H1 (cell line): ENCODE data around the gene ZNF282. TPM values are rescaled to one million over a fixed set of nuclear protein-coding genes. Genes with fewer than 3 reads are reported as not detected.
A peak's percentile ranks its signal among the peaks of the same experiment; 100 is the strongest.

Source experiments
- CTCF ChIA-PET: fragments of 300-600 bp; sonication (Branson Sonifier 250); formaldehyde crosslinking; loops from one replicate; lab custom pipeline; 2021; ENCODE audit not compliant: partially characterized antibody; lab: Charles Lee
- POLR2A ChIA-PET: fragments of 300-600 bp; sonication (Branson Sonifier 250); formaldehyde crosslinking; loops from one replicate; lab custom pipeline; 2021; ENCODE audit warnings: inconsistent platforms; ENCODE audit not compliant: partially characterized antibody; lab: Charles Lee
- DNase-seq, 2 experiments: peaks; one replicate each; pipeline versions ENCODE4 v3.0.0 to v3.0.0-alpha.2; 2010 to 2022; ENCODE audit warnings: low spot score in 2 of 2, low read depth in 1 of 2, mixed read lengths in 1 of 2
- FAIRE-seq: peaks from 2 replicates; lab custom pipeline; 2011; peaks lifted over from hg19 to GRCh38; lab: Jason Lieb, UNC
- H2AFZ ChIP-seq: 2 replicates; pipeline ENCODE4 v1.8.1; 2012; ENCODE audit warnings: low read length, inconsistent platforms
- H2AK5ac ChIP-seq: 2 replicates; pipeline ENCODE4 v1.6.1; 2013; ENCODE audit warnings: low read depth, low read length
- H2BK120ac ChIP-seq: replicated peaks from 2 replicates; pipeline ENCODE3; 2013; ENCODE audit warnings: low read depth, low read length, inconsistent platforms
- H2BK12ac ChIP-seq: 2 replicates; pipeline ENCODE4 v1.6.1; 2013; ENCODE audit warnings: low read depth, low read length
- H2BK15ac ChIP-seq: 2 replicates; pipeline ENCODE4 v1.6.1; 2013; ENCODE audit warnings: low read length
- H2BK20ac ChIP-seq: 2 replicates; pipeline ENCODE4 v1.6.1; 2013; ENCODE audit warnings: low read length
- H2BK5ac ChIP-seq: 2 replicates; pipeline ENCODE4 v1.6.1; 2013; ENCODE audit warnings: low read depth, low read length
- H3K14ac ChIP-seq: 2 replicates; pipeline ENCODE4 v1.6.1; 2013; ENCODE audit warnings: inconsistent platforms; ENCODE audit not compliant: insufficient read length
- H3K18ac ChIP-seq: 2 replicates; pipeline ENCODE4 v1.6.1; 2013; ENCODE audit warnings: low read length; ENCODE audit errors: extremely low read depth
- H3K23ac ChIP-seq: 2 replicates; pipeline ENCODE4 v1.6.1; 2013; ENCODE audit warnings: inconsistent platforms; ENCODE audit not compliant: insufficient read length
- H3K23me2 ChIP-seq: 2 replicates; pipeline ENCODE4 v1.6.1; 2013; ENCODE audit warnings: low read depth, low read length
- H3K27ac ChIP-seq: 2 replicates; pipeline ENCODE4 v1.6.1; 2011; ENCODE audit warnings: low read depth, low read length, inconsistent platforms
- H3K27me3 ChIP-seq, 4 experiments: replicated peaks in 1 of 4; 1 replicate in 1 of 4; 2 replicates in 3 of 4; pipeline versions ENCODE4 v1.6.1 to v1.8.1; 2011 to 2013; ENCODE audit warnings: low read length in 3 of 4, mild to moderate bottlenecking in 3 of 4, inconsistent platforms in 2 of 4, mixed read lengths in 2 of 4, moderate library complexity in 1 of 4; ENCODE audit not compliant: control insufficient read depth in 3 of 4, insufficient read depth in 3 of 4; ENCODE audit errors: extremely low read depth in 1 of 4
- H3K36me3 ChIP-seq, 4 experiments: 2 replicates each; pipeline versions ENCODE4 v1.6.1 to v1.8.1; 2011 to 2013; ENCODE audit warnings: mild to moderate bottlenecking in 4 of 4, low read length in 3 of 4, moderate library complexity in 2 of 4, control low read depth in 1 of 4, inconsistent platforms in 1 of 4; ENCODE audit not compliant: insufficient read depth in 4 of 4, control insufficient read depth in 2 of 4
- H3K4ac ChIP-seq: replicated peaks from 2 replicates; pipeline ENCODE3; 2013; ENCODE audit warnings: low read length, low read depth, mixed read lengths, inconsistent platforms; ENCODE audit not compliant: insufficient read length
- H3K4me1 ChIP-seq, 4 experiments: replicated peaks in 1 of 4; 1 replicate in 1 of 4; 2 replicates in 3 of 4; pipeline versions ENCODE4 v1.6.1 to v1.8.1; 2011 to 2013; ENCODE audit warnings: low read length in 3 of 4, inconsistent platforms in 2 of 4, mixed read lengths in 1 of 4; ENCODE audit not compliant: insufficient read depth in 4 of 4, control insufficient read depth in 3 of 4
- H3K4me2 ChIP-seq, 2 experiments: 2 replicates each; pipeline versions ENCODE4 v1.6.1 to v1.8.1; 2011 to 2013; ENCODE audit warnings: low read depth in 2 of 2, low read length in 2 of 2, control low read depth in 1 of 2, inconsistent platforms in 1 of 2, mild to moderate bottlenecking in 1 of 2; ENCODE audit not compliant: insufficient read depth in 1 of 2
- H3K4me3 ChIP-seq, 4 experiments: fragments of 200-600, 300-600 bp in 1 of 4; sonication (generic), shearing (Covaris generic), sonication (Bioruptor Twin) in 1 of 4; 2 replicates each; pipeline versions ENCODE4 v1.5.1 to v1.8.1; 2011 to 2016; ENCODE audit warnings: low read length in 4 of 4, low read depth in 3 of 4, control low read depth in 2 of 4, inconsistent platforms in 2 of 4, mild to moderate bottlenecking in 2 of 4, mixed read lengths in 1 of 4, moderate library complexity in 1 of 4; ENCODE audit not compliant: insufficient read depth in 2 of 4; ENCODE audit errors: extremely low read depth in 1 of 4
- H3K56ac ChIP-seq: replicated peaks from 2 replicates; pipeline ENCODE3; 2013; ENCODE audit warnings: low read depth, mild to moderate bottlenecking, mixed read lengths, low read length, inconsistent platforms; ENCODE audit not compliant: insufficient read length
- H3K79me1 ChIP-seq: 2 replicates; pipeline ENCODE4 v1.6.1; 2013; ENCODE audit warnings: low read depth, low read length, control low read depth
- H3K79me2 ChIP-seq, 2 experiments: 2 replicates each; pipeline versions ENCODE4 v1.6.1 to v1.8.1; 2012 to 2013; ENCODE audit warnings: low read length in 2 of 2, mild to moderate bottlenecking in 2 of 2, inconsistent platforms in 1 of 2; ENCODE audit not compliant: insufficient read depth in 2 of 2, control insufficient read depth in 1 of 2
- H3K9ac ChIP-seq, 4 experiments: replicated peaks in 1 of 4; 1 replicate in 1 of 4; 2 replicates in 3 of 4; pipeline versions ENCODE4 v1.6.1 to v1.8.1; 2011 to 2013; ENCODE audit warnings: low read depth in 3 of 4, low read length in 3 of 4, control low read depth in 2 of 4, mild to moderate bottlenecking in 2 of 4, moderate library complexity in 2 of 4, inconsistent platforms in 1 of 4; ENCODE audit errors: extremely low read depth in 1 of 4
- H3K9me3 ChIP-seq, 2 experiments: 2 replicates each; pipeline versions ENCODE4 v1.6.1 to v1.8.1; 2012 to 2013; ENCODE audit warnings: mild to moderate bottlenecking in 2 of 2, moderate library complexity in 2 of 2, control low read depth in 1 of 2, inconsistent platforms in 1 of 2, low read depth in 1 of 2, low read length in 1 of 2, mixed read lengths in 1 of 2; ENCODE audit not compliant: insufficient read depth in 2 of 2
- H4K20me1 ChIP-seq, 2 experiments: replicated peaks in 1 of 2; 2 replicates each; pipeline versions ENCODE3 to v1.8.1; 2011 to 2013; ENCODE audit warnings: inconsistent platforms in 2 of 2, low read length in 2 of 2, mild to moderate bottlenecking in 1 of 2; ENCODE audit not compliant: insufficient read depth in 2 of 2, control insufficient read depth in 1 of 2
- H4K5ac ChIP-seq: 2 replicates; pipeline ENCODE4 v1.6.1; 2013; ENCODE audit warnings: low read length, low read depth, mixed read lengths, inconsistent platforms; ENCODE audit not compliant: insufficient read length
- H4K8ac ChIP-seq: 2 replicates; pipeline ENCODE4 v1.8.0; 2013; ENCODE audit warnings: mild to moderate bottlenecking, moderate library complexity, low read length, inconsistent platforms; ENCODE audit not compliant: insufficient read depth; ENCODE audit errors: extremely low read depth
- H4K91ac ChIP-seq: replicated peaks from 2 replicates; pipeline ENCODE3; 2013; ENCODE audit warnings: low read length, mixed read lengths, inconsistent platforms; ENCODE audit not compliant: insufficient read length
- BRCA1 ChIP-seq: IDR thresholded peaks from 2 replicates; pipeline ENCODE4 v1.6.1; 2012; ENCODE audit warnings: low read depth, low read length, improper control_type of control experiment
- EGR1 ChIP-seq: IDR thresholded peaks from 2 replicates; pipeline ENCODE4 v1.6.1; 2011; ENCODE audit warnings: low read depth, low read length, borderline replicate concordance
- GABPA ChIP-seq: IDR thresholded peaks from 2 replicates; pipeline ENCODE4 v1.6.1; 2011; ENCODE audit warnings: mild to moderate bottlenecking, low read length, moderate library complexity, borderline replicate concordance; ENCODE audit not compliant: insufficient read depth
- HDAC2 ChIP-seq, 2 experiments: fragments of 300-600 bp in 1 of 2; sonication (generic) in 1 of 2; IDR thresholded peaks; 2 replicates each; pipeline ENCODE4 v1.6.1; 2011 to 2012; ENCODE audit warnings: low read depth in 2 of 2, low read length in 2 of 2, mild to moderate bottlenecking in 2 of 2, moderate library complexity in 2 of 2, borderline replicate concordance in 1 of 2, inconsistent platforms in 1 of 2
- KDM1A ChIP-seq: fragments of 200-600, 300-600 bp; sonication (generic); IDR thresholded peaks from 2 replicates; pipeline ENCODE4 v1.7.1; 2016; ENCODE audit warnings: mild to moderate bottlenecking, low read length, borderline replicate concordance
- NRF1 ChIP-seq: IDR thresholded peaks from 2 replicates; pipeline ENCODE4 v1.6.1; 2011; ENCODE audit warnings: mild to moderate bottlenecking, low read depth, low read length, improper control_type of control experiment
- PHF8 ChIP-seq: fragments of 200-600 bp; sonication (generic); conservative IDR thresholded peaks from 2 replicates; pipeline ENCODE4 v1.7.1; 2012; ENCODE audit warnings: low read depth, mild to moderate bottlenecking, inconsistent platforms, low read length, moderate library complexity
- WGBS, 2 experiments: shearing (Covaris generic) in 1 of 2; methylation state at CpG; one replicate each; pipeline versions ENCODE4 v1.1.6 to v1.1.7; 2013 to 2015; ENCODE audit warnings: low lambda C conversion rate in 2 of 2, mixed read lengths in 2 of 2, inconsistent platforms in 1 of 2, low coverage in 1 of 2, missing lambda C conversion rate in 1 of 2; ENCODE audit not compliant: insufficient replicate concordance in 2 of 2, insufficient coverage in 1 of 2, insufficient read length in 1 of 2; ENCODE audit errors: extremely low coverage in 1 of 2, missing lambda C conversion rate in 1 of 2; 5-methylcytosine and 5-hydroxymethylcytosine counted together
- polyA plus RNA-seq, 7 experiments: library from polyadenylated mRNA; depleted of rRNA in 3 of 7; stranded (reverse) in 5 of 7; unstranded in 2 of 7; fragments of >200 nt in 5 of 7; fragments of 200-250 nt in 2 of 7; gene quantifications; 1 replicate in 5 of 7; 2 replicates in 1 of 7; 4 replicates in 1 of 7; pipeline versions ENCODE4 v1.2.1 to v1.2.3, GENCODE V29; 2011 to 2013; ENCODE audit warnings: missing spikeins in 2 of 7, mixed read lengths in 2 of 7
- total RNA-seq: library from RNA; stranded (reverse); fragmentation: NEBNext Ultra II Directional; extraction: Animal tissue kit (Norgen Biotek cat#: 25700); gene quantifications from 2 replicates; pipeline ENCODE4 v1.2.1, GENCODE V29; 2021
- TF ChIP-seq, protein P1 (sequence below): IDR thresholded peaks from 2 replicates; pipeline ENCODE4 v1.6.1; 2012; ENCODE audit warnings: low read length, inconsistent platforms
- TF ChIP-seq, protein P2 (sequence below), 3 experiments: IDR thresholded peaks; 1 replicate in 2 of 3; 2 replicates in 1 of 3; pipeline versions ENCODE4 v1.5.1 to v1.6.1; 2011; ENCODE audit warnings: low read length in 3 of 3, mild to moderate bottlenecking in 3 of 3, inconsistent platforms in 2 of 3, low read depth in 1 of 3, moderate library complexity in 1 of 3; ENCODE audit not compliant: insufficient read depth in 1 of 3; ENCODE audit errors: control extremely low read depth in 1 of 3

ZNF282 gene
- total and polyA plus RNA-seq, 2 of the 8 experiments (the other 6 are each of a cell fraction or from before 2014, with no cell fraction given), result 16.9 to 36.3 TPM

DNA sequence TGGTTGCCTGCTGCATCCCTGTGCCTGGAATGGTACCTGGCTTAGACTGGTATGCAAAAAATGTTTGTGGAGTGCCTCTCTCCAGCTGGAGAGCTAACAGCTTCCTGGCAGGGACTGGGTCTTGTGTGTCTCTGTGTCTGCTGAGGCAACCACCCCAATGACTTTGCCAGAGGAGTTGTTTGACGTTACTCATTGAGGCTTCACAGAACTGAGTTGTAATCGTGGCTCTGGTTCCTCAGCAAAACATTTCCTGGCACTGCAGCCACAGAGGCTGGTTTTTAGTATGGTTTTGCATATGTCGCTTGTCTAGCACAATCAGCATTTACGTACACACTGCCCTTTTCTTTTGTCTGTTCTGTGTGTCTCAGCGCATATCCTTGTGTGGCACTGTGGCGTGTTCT is 7.5 kb downstream of the ZNF282 start:
- H3K4me2 ChIP-seq, result no peak overlapping the region
- H3K23me2 ChIP-seq, result no peaks in the 10 kb centered on the region
- H3K36me3 ChIP-seq, result peaks cover 39 to 76% (median 62%) of the 10 kb centered on the region in 4 experiments
- H4K5ac ChIP-seq, result no peak overlapping the region
- H3K56ac ChIP-seq, result no peak overlapping the region
- H3K18ac ChIP-seq, result no peak overlapping the region
- H3K27ac ChIP-seq, result no peak overlapping the region
- H3K23ac ChIP-seq, result no peak overlapping the region
- H3K4me3 ChIP-seq, result no peak overlapping the region
- ChIA-PET CTCF (no interaction called here), POLR2A (interaction anchor here (1.7 to 1.9 kb wide), 2 partner anchors 12 kb away, joined by 5 read pairs; no protein-coding TSS in a partner anchor)
- no peak overlapping the region for H2BK20ac ChIP-seq
- DNase-seq, result no peak
- no peaks in the 10 kb centered on the region for H3K27me3 ChIP-seq
- no peak overlapping the region for H2AK5ac ChIP-seq
- H2AFZ ChIP-seq, result no peak overlapping the region
- no peak overlapping the region for H3K14ac ChIP-seq
- peaks cover 5 to 10% of the 10 kb centered on the region in 2 experiments for H4K20me1 ChIP-seq
- no peak overlapping the region for H2BK5ac ChIP-seq
- 95% methylated on average over 6 of the region's 6 CpGs; no CpG with 5 or more reads in 1 of the 2 experiments for WGBS, 2 experiments
- 0 out of 7 replicates have a peak overlapping the region, but pooled peaks of 1 of the 4 experiments have one; percentile 21 for H3K9ac ChIP-seq
- FAIRE-seq, result no peak
- peaks cover 9% of the 10 kb centered on the region for H3K79me1 ChIP-seq
- no peak overlapping the region for H2BK15ac ChIP-seq
- H3K4me1 ChIP-seq, result peaks cover 0 to 9% (median 2%) of the 10 kb centered on the region in 4 experiments; a peak in 5 of 7 replicates
- no peak overlapping the region for H2BK12ac ChIP-seq
- H3K79me2 ChIP-seq, result peaks cover 0 to 23% of the 10 kb centered on the region in 2 experiments; a peak in 3 of 4 replicates
- no peak overlapping the region for H2BK120ac ChIP-seq
- H4K8ac ChIP-seq, result no peak overlapping the region
- no peaks in the 10 kb centered on the region for H3K9me3 ChIP-seq
- no peak overlapping the region for H4K91ac ChIP-seq
- H3K4ac ChIP-seq, result no peak overlapping the region
- TF ChIP-seq HDAC2 (IDR thresholded peaks at IDR 0.05; ENCODE audit: borderline replicate concordance in 1 of 2, low read depth in 2 of 2, low read length in 2 of 2) (no peak), NRF1 (no peak), BRCA1 (no peak), PHF8 (no peak), GABPA (no peak), KDM1A (no peak), EGR1 (no peak)
- TF ChIP-seq, protein P1, sequence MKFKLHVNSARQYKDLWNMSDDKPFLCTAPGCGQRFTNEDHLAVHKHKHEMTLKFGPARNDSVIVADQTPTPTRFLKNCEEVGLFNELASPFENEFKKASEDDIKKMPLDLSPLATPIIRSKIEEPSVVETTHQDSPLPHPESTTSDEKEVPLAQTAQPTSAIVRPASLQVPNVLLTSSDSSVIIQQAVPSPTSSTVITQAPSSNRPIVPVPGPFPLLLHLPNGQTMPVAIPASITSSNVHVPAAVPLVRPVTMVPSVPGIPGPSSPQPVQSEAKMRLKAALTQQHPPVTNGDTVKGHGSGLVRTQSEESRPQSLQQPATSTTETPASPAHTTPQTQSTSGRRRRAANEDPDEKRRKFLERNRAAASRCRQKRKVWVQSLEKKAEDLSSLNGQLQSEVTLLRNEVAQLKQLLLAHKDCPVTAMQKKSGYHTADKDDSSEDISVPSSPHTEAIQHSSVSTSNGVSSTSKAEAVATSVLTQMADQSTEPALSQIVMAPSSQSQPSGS, result no peak
- TF ChIP-seq, protein P2, sequence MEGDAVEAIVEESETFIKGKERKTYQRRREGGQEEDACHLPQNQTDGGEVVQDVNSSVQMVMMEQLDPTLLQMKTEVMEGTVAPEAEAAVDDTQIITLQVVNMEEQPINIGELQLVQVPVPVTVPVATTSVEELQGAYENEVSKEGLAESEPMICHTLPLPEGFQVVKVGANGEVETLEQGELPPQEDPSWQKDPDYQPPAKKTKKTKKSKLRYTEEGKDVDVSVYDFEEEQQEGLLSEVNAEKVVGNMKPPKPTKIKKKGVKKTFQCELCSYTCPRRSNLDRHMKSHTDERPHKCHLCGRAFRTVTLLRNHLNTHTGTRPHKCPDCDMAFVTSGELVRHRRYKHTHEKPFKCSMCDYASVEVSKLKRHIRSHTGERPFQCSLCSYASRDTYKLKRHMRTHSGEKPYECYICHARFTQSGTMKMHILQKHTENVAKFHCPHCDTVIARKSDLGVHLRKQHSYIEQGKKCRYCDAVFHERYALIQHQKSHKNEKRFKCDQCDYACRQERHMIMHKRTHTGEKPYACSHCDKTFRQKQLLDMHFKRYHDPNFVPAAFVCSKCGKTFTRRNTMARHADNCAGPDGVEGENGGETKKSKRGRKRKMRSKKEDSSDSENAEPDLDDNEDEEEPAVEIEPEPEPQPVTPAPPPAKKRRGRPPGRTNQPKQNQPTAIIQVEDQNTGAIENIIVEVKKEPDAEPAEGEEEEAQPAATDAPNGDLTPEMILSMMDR (IDR thresholded peaks at IDR 0.05; ENCODE audit: control extremely low read depth in 1 of 3, insufficient read depth in 1 of 3, low read depth in 1 of 3, low read length in 3 of 3), result no peak
